Mucosa of descending colon (tissue), 3 donors: Measurements from ENCODE around the gene TAOK3. TPM values are rescaled to one million over a fixed set of nuclear protein-coding genes. Genes with fewer than 3 reads are reported as not detected.

ENCODE experiments used
- ATAC-seq: fragments of 200-7000 bp; cut with Tn5 transposase; one replicate; pipeline ENCODE4 v1.9.1; 2020; ENCODE audit warnings: mild to moderate bottlenecking, moderate library complexity
- DNase-seq, 3 donors: peaks; one replicate each; pipeline ENCODE4 v3.0.0-alpha.2; 2020
- H3K36me3 ChIP-seq: fragments of 200-600 bp; one replicate; pipeline ENCODE4 v1.8.0; 2021; ENCODE audit warnings: low read depth, mild to moderate bottlenecking
- H3K4me1 ChIP-seq: fragments of 200-600 bp; one replicate; pipeline ENCODE4 v1.8.0; 2021; ENCODE audit warnings: low read depth, mild to moderate bottlenecking
- H3K4me3 ChIP-seq: fragments of 200-600 bp; one replicate; pipeline ENCODE4 v1.8.0; 2021; ENCODE audit warnings: mild to moderate bottlenecking
- H3K9me3 ChIP-seq: fragments of 200-600 bp; one replicate; pipeline ENCODE4 v1.8.0; 2021; ENCODE audit warnings: mild to moderate bottlenecking
- intact Hi-C, 2 donors: fragments of 100-400 bp; cut with DNase I in 1 of 2; cut with micrococcal nuclease in 1 of 2; formaldehyde crosslinking; loops; one replicate each; pipeline versions ENCODE4 v1.11.0 to v1.11.1; 2022; cut with DNase I, micrococcal nuclease
- total RNA-seq, 3 donors: library from RNA; stranded (reverse); fragmentation: NEBNext Ultra II Directional in 2 of 3; extraction: Animal tissue kit (Norgen Biotek cat#: 25700) in 2 of 3; gene quantifications; one replicate each; pipeline versions ENCODE4 v1.2.1 to v1.2.4, GENCODE V29; 2021 to 2023
- TF ChIP-seq, protein P1 (sequence below): fragments of 200-600 bp; IDR thresholded peaks from one replicate; pipeline ENCODE4 v1.8.0; 2022; ENCODE audit warnings: antibody characterized with exemption, mild to moderate bottlenecking
- donor health status: DM: no; HTN: no; CAD: no; lungs with moderate emphysema.
- donor health status: DM: no; HTN: no; CAD: no.
- donor health status: DM: no; HTN: yes; CAD: no.

TAOK3 gene
- total RNA-seq, 3 donors from 2014 or later: 49.5 to 72.3 (median 52.8) TPM

DNA sequence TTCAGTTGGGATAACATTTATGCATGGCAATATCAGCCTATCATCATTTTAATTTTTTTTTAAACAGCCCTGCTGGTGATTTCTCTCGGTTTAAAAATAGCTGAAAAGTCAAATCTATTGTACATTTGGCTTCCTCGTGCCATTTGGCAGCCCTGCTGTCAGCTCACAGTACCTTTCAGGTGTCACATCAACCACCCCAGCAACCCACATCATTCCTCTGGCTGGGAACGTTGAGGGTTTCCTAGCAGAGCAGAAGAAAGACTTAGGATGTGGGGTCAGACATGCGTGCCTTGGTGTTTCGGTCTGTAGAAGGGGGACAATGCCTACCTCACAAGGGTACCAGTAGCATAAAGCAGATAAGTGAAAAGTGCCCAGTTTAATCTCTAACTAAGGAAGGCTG, 221.0 kb downstream of the TAOK3 start:
- ATAC-seq (no peak), DNase-seq (no peak)
- intact Hi-C loops: loop anchor here in 1 of 2 donors (10.0 kb wide), 1 partner anchor 777 kb away; no protein-coding TSS in a partner anchor
- no peaks in the 10 kb centered on the region for H3K9me3 ChIP-seq
- TF ChIP-seq, protein P1, sequence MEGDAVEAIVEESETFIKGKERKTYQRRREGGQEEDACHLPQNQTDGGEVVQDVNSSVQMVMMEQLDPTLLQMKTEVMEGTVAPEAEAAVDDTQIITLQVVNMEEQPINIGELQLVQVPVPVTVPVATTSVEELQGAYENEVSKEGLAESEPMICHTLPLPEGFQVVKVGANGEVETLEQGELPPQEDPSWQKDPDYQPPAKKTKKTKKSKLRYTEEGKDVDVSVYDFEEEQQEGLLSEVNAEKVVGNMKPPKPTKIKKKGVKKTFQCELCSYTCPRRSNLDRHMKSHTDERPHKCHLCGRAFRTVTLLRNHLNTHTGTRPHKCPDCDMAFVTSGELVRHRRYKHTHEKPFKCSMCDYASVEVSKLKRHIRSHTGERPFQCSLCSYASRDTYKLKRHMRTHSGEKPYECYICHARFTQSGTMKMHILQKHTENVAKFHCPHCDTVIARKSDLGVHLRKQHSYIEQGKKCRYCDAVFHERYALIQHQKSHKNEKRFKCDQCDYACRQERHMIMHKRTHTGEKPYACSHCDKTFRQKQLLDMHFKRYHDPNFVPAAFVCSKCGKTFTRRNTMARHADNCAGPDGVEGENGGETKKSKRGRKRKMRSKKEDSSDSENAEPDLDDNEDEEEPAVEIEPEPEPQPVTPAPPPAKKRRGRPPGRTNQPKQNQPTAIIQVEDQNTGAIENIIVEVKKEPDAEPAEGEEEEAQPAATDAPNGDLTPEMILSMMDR: no peak
- H3K36me3 ChIP-seq: peaks cover 6% of the 10 kb centered on the region
- peaks cover 2% of the 10 kb centered on the region for H3K4me1 ChIP-seq
- H3K4me3 ChIP-seq: no peak overlapping the region

DNA sequence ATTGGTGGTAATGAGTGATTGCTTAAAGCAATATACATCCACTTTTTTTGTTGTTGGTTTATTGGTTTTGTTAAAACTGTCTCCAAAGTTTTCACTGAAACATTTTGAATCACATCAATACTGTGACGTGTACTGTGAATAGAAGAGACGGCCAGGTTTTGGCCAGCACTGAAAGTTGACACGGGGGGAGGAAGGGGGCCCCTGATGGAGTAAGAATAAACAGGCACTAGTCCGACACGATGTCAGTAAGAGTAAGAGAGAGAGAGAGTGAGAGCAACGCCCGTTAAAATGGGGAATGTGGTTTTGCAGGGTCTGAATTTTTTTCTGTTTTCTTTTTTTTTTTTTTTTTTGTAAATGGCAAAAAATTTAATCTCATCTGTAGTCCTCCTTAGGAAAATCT, 222.1 kb downstream of the TAOK3 start:
- intact Hi-C loops: loop anchor here in 1 of 2 donors (10.0 kb wide), 1 partner anchor 776 kb away; no protein-coding TSS in a partner anchor
- Histone ChIP-seq H3K4me3 (no peak overlapping the region), H3K4me1 (peaks cover 2% of the 10 kb centered on the region), H3K36me3 (peaks cover 6% of the 10 kb centered on the region), H3K9me3 (no peaks in the 10 kb centered on the region)
- TF ChIP-seq, protein P1: no peak
- no peak for ATAC-seq
- no peak for DNase-seq

DNA sequence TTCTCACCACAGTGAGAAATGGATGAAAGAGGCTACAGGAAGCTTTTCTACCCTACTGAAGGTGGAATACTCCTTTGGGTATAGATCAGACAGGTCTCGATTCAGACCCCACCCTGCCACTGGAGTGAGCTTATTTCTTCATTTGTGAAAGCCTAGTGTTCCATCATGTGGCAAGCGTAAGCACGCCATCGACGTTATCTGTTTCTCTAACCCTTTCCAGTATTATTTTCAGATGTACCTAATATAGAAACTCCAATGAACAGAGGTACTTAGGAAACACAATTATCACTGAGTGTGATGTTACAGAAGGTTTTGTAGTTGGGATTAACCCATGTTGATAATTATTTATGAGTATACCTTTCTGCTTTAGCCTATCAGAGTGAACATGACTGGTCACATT, 224.4 kb downstream of the TAOK3 start:
- Histone ChIP-seq H3K4me3 (no peak overlapping the region), H3K36me3 (peaks cover 6% of the 10 kb centered on the region), H3K4me1 (peaks cover 2% of the 10 kb centered on the region), H3K9me3 (no peaks in the 10 kb centered on the region)
- DNase-seq (no peak), ATAC-seq (no peak)
- intact Hi-C loops: no loop called here
- TF ChIP-seq, protein P1: no peak

DNA sequence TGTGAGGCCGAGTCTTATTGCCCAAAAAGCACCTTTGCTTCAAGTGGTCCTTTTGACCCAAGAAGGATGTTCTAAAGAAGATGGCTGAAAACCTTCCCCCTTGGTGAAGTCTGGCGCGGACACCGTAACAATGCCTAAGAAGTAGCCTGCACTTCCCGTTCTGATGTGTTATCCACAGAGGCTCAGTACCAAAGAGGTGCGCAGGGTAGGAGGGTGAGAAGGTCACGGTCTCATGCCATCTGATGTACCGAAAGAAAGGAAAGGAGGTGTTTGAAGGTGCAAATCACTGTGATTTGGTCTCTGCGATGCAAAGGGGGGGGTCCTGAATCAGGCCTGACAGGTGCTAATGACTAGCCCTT, 226.9 kb downstream of the TAOK3 start:
- no peak overlapping the region for H3K4me3 ChIP-seq
- no peak for DNase-seq
- TF ChIP-seq, protein P1: no peak
- ATAC-seq: no peak
- intact Hi-C loops: no loop called here
- no peaks in the 10 kb centered on the region for H3K9me3 ChIP-seq
- peaks cover 10% of the 10 kb centered on the region for H3K36me3 ChIP-seq
- peaks cover 2% of the 10 kb centered on the region for H3K4me1 ChIP-seq

DNA sequence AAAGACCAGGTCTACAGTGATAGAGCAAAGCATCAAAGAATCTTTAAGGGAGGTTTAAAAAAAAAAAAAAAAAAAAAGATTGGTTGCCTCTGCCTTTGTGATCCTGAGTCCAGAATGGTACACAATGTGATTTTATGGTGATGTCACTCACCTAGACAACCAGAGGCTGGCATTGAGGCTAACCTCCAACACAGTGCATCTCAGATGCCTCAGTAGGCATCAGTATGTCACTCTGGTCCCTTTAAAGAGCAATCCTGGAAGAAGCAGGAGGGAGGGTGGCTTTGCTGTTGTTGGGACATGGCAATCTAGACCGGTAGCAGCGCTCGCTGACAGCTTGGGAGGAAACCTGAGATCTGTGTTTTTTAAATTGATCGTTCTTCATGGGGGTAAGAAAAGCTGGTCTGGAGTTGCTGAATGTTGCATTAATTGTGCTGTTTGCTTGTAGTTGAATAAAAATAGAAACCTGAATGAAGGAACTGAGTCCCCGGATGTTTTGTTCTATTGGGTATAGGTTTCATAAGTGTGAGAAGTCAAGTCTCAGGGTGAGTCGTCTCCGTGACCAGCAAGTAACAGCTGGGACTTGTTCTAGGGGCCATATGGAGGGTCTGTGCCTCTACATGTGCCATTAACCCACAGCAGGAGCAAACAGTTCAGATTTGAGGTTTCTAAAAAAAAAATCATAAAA, 227.5 kb downstream of the TAOK3 start:
- TF ChIP-seq, protein P1: no peak
- no peak overlapping the region for H3K4me3 ChIP-seq
- H3K36me3 ChIP-seq: peaks cover 10% of the 10 kb centered on the region
- intact Hi-C loops: no loop called here
- peaks cover 2% of the 10 kb centered on the region for H3K4me1 ChIP-seq
- ATAC-seq (no peak), DNase-seq (no peak)
- no peaks in the 10 kb centered on the region for H3K9me3 ChIP-seq
